ENCODE results near the gene PEX5L.

DNA sequence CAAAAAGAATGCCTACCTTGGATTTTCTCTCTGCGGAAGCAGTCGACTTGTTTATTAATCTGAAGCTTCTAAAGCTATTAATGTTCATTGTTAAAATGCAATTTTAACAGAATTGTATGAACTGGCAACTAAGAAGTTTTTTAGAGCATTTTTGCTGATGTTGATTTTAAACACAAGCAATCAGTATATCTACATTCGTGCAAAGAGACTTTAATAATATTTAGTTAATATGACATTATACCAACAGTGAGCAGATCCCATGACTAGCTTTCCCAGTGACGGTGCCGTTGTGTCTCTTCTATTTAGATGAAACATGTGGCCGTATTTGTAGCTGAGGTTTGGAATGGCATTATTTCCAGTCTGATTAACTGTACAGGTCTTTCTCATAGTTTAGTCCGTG lies 88.0 kb downstream of the PEX5L start:
- TF ChIP-seq ELF4 (IDR thresholded peaks at IDR 0.05) (no peak), BHLHE40 (IDR thresholded peaks at IDR 0.05; ENCODE audit: borderline replicate concordance) (no peak), FOXA1 (IDR thresholded peaks at IDR 0.05) (no peak)

Data from HEK293T (cell line).